GM19397 (cell line): ENCODE data around the gene TDRD1.

Experiments used
- ATAC-seq: cut with Tn5 transposase; IDR thresholded peaks from one replicate; pipeline ENCODE4 v1.9.1; 2021; ENCODE audit warnings: mild to moderate bottlenecking, moderate library complexity; ENCODE audit not compliant: unreplicated experiment

Gene TDRD1

GRCh38 chr10:114232561-114233176 lies 53.5 kb downstream of the TDRD1 start:
- ATAC-seq = no peak

DNA sequence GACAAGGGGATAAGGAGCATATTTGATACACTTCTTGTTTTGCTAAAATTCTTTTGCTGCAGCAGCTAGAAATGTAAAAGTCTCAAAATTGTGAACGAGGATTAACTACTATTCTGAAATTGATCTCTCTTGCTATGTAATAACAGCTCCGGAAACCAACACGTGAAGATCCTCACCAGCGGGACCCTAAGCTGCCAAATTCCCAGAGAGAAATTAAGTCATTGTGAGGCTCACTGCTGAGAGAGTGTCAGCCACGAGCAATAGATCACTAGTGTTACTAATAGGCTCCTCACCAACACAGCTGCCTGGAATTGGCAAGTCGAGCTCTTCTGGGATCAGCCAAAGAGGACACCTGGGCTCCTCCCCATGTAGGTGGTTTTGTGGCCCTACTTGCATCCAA lies 54.3 kb downstream of the TDRD1 start:
- ATAC-seq = no peak

- no peak for ATAC-seq
Measured at GRCh38 chr10:114234132-114234531, 55.0 kb downstream of the TDRD1 start.

- no peak for ATAC-seq
Measured at GRCh38 chr10:114239117-114239993, 60.2 kb downstream of the TDRD1 start, which contains the start of gene VWA2. VWA2 (plus strand) TSS chr10:114239254; CDS start chr10:114248714, 9,460 bp downstream.

DNA sequence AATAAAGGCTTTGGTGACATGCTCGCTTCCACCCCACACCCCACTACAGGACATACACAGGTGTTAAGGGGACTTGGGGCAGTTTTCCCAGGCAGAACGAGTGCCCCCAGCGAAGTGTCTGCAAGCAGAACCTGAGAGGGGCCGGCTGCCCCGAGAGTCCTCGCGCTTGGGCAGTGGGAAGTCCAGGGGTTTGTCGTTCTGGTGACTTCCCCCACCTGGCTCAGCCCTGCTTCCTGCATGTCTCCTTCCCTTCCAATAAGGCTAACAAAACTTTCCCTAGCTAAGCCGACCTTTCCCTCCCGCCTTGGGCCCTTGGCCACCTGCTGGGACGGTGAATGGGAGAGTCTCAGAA lies 60.8 kb downstream of the TDRD1 start:
- no peak for ATAC-seq

- ATAC-seq = no peak
Measured at GRCh38 chr10:114242235-114242634, 63.1 kb downstream of the TDRD1 start.

DNA sequence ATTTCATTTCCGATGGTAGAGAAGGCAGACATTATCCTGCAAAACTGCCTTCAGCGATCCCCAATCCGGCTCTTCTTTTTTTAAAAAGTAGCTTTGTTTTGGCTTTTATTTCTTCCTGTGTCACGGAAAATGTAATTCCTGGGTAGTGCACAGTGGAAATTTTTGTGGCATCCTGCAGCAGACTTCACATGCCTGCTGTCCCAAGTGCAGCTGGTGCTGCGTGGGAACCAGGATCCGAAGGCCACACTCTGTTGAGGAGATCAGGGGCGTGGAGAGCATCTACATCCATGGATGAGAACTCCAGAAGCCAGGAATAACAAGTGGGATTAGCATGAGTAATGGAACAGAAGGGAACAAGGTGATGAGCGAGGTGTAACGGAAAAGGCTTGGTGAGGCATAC lies 64.5 kb downstream of the TDRD1 start:
- no peak for ATAC-seq

- no peak for ATAC-seq
Measured at GRCh38 chr10:114244126-114244525, 65.0 kb downstream of the TDRD1 start.

DNA sequence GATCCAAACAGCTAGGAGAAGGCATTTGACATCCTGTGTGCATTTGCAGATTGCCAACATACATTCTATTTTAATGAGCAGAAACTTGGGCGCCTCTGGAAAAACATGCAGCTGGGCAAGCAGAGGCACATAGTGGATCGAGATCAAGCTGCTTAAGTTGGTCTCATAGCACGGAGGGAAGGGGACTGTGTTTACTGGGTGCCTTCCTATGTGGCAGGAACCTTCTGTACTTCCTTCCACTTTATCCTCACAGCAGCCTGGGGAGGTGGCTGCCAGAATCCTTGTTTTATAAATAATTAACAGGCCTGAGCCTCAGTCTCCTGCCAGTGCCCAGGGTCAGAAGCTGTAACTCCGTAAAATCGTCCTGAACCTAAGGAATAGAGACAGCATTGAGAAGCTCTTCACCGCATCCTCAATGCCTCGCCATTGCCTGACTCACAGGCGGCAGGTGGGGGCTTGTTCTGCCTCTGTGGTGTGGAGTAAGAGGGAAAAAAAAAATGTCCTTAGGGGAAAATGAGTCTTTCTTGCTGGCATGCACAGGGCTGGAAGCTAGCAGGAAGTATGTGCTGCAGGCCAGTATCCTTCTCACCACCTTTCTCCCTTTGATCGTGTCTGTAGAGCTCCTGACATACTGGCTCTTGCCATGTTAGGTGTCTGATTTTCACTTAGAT lies 66.1 kb downstream of the TDRD1 start:
- ATAC-seq = no peak

DNA sequence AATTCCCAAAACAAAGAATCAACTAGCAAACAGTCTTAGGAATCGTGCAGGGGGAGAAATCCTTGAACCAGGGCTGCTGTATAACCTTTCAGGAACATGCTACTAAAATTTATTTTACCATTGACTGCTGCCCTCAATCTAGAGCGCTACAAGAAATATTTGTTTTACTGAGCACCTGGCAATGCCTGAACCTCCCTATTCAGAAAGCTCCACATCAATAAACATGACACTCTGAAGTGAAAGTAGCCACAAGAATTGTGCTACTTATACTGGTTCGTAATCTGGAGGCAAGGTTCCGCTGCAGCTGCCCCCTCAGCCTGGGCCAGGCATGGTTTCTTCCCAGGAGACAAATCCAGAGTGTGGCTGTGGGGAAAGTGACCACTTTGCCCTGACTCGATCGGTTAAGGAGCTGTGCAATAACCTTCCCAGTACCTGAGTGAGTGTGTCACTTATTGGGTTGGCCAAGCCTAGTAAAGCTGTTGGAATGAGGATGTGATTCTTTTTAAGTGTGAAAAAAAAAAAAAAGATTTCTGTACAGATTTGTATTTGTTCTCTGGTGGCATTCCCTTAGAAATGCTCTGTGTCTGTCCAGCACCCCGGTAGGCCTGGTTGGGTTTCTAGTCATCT lies 67.6 kb downstream of the TDRD1 start:
- no peak for ATAC-seq

- ATAC-seq = no peak
Measured at GRCh38 chr10:114250236-114250635, 71.1 kb downstream of the TDRD1 start.

DNA sequence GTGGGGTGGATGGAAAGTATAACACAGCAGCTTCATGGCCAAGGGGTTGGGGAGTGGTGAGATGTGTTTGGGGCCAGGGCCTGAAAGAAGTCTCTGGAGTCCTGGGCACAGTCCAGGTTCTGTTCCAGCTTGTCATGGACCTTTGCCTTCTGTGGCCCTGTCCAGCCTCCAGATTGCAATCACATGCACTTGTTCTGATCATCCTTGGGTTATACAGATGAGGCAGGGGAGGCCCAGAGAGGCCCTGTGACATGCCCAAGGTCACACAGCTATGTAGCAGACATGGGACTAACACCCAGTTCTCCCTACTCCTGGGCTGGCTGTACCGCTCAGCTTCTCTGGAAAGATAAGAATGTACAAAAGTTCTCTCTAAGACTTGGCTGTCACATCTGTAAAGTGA lies 71.6 kb downstream of the TDRD1 start:
- no peak for ATAC-seq

GRCh38 chr10:114252092-114252491 lies 72.9 kb downstream of the TDRD1 start:
- ATAC-seq = no peak

DNA sequence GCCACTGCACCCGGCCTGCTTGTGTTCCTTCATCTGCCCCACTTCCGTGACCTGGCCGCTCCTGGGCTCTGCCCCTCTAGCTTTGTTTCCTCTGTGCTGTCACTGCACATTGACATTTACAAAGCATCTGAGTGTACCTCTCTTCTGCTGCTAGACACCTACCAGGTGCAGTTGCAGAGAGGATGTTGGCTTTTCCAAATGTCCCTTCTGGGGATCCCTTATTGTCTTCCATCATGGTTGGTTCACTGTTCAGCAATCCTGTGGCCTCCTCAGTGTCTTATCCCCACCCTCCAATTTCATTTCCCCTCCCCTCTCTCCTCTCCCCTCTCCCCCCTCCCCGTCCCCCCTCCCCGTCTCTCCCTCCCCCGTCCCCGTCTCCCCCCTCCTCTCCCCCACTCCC lies 73.7 kb downstream of the TDRD1 start:
- ATAC-seq = no peak

GRCh38 chr10:114255227-114255626 lies 76.1 kb downstream of the TDRD1 start:
- no peak for ATAC-seq

DNA sequence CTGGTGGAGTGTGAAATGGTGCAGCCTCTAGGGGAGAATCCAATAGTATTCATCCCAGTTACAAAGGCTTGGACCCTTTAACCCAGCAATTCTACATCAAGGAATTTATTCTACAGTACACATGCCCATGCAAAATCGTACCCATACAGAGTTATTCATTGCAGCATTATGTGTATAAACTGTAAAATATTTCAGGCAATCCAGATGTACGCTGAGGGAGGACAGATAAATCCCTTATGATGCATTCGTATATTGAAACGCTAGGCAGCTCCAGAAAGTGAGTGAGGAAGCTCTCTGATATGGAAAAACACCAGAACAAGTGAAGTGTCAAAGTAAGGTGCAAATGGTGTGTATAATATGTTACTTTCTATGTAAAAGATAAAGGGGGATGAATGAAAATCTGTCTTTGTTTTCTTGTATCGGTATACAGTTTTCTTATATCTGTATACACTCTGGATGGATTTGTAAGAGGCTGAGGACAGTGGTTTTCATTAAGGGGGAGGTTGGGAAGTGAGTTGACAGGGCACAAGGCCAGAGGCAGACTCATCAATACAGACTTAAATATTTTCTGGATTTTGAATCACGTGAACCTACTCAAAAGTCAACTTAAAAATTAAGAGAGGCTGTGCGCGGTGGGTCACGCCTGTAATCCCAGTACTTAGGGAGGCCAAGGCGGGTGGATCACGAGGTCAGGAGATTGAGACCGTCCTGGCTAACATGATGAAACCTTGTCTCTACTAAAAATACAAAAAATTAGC lies 77.0 kb downstream of the TDRD1 start:
- ATAC-seq = no peak

DNA sequence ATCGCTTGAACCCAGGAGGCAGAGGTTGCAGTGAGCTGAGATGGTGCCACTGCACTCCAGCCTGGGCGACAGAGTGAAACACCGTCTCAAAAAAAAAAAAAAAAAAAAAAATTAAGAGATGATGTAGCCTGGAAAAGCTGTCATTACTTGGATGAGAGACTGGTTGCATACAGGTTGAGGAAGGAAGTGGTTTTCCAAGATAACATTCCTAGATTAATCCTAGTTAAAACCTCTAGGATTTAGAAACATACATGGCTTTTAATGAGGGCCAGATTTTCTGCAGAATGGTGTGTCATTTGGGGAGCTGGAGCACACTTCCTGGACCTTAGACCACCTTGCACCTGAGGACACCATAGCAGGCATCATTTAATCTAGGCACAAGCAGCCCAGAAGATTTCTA lies 77.7 kb downstream of the TDRD1 start:
- no peak for ATAC-seq

DNA sequence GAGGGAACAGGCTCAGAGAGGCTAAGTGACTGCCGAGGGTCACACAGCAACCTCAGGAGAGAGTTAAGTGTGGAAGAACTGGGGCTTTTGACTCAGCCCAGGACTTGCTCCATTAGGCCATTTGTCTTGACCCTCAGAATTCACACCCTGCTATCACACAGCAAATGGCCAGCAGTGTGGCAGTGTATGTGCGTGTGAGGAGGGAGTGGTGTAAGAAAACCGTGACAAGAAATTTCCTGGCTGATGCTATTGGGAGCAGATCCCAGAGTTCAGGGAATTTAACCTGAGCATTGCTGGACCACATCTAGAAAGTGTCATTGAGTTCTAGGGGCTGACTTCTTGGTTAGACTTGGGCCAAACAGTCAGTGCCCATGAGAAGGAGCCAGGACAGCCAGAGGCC lies 78.3 kb downstream of the TDRD1 start:
- no peak for ATAC-seq

DNA sequence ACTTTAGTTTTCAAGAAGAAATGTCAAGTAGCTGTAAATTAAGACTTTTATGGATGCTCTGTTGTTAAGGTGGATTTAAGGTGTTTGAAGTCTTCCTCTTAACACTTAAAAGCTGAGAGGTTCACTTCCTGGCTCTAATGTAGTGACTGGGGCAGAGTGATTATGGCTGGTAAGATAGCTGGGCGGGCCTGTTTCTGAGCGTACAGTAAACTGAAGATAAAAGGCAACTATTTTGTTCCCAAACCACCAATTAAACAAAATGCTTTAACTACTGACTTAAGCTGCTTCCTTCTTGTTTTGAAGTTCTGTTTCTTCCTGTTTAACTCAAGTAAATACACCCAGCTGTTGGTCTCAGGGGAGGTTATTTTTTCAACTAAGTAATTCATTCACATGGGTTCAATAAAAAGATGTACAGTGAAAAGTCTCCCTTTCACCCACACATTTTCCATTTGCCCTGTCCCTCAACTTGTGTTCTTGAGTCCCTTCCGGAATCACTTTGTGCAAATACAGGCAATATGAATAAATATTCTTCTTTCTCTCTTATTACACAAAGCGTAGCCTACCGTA lies 79.2 kb downstream of the TDRD1 start:
- ATAC-seq = no peak

- ATAC-seq = no peak
Measured at GRCh38 chr10:114259824-114260223, 80.7 kb downstream of the TDRD1 start.
